BJ (cell line): ENCODE data around the gene STOML3. TPM values are rescaled to one million over a fixed set of nuclear protein-coding genes. Genes with fewer than 3 reads are reported as not detected.

Experiments
- CTCF ChIA-PET: fragments of 350-600 bp; formaldehyde crosslinking; extraction: SDS; loops from one replicate; lab custom pipeline; 2021; ENCODE audit warnings: antibody characterized with exemption, inconsistent platforms; lab: Yijun Ruan, JAX
- POLR2A ChIA-PET: fragments of 300-600 bp; sonication (Branson Sonifier 250); formaldehyde crosslinking; extraction: SDS; loops from one replicate; lab custom pipeline; 2021; ENCODE audit warnings: antibody characterized with exemption; lab: Charles Lee
- DNase-seq: peaks from one replicate; pipeline ENCODE4 v3.0.0-alpha.2; 2011; ENCODE audit warnings: low read depth
- H3K27me3 ChIP-seq: 2 replicates; pipeline ENCODE4 v1.6.0; 2011; ENCODE audit warnings: low read length; ENCODE audit not compliant: control insufficient read depth, insufficient read depth
- H3K36me3 ChIP-seq: 2 replicates; pipeline ENCODE4 v1.5.1; 2011; ENCODE audit warnings: low read length; ENCODE audit not compliant: control insufficient read depth, insufficient read depth
- H3K4me3 ChIP-seq: 2 replicates; pipeline ENCODE4 v1.5.1; 2011; ENCODE audit warnings: low read depth, mild to moderate bottlenecking, control low read depth, low read length
- CTCF ChIP-seq: IDR thresholded peaks from 2 replicates; pipeline ENCODE4 v1.5.1; 2011; ENCODE audit warnings: low read depth, mild to moderate bottlenecking, control low read depth, inconsistent platforms, low read length, moderate library complexity; ENCODE audit not compliant: insufficient read depth
- polyA plus RNA-seq: library from polyadenylated mRNA; depleted of rRNA; stranded (reverse); fragments of >200 nt; gene quantifications from 2 replicates; pipeline ENCODE4 v1.2.3, GENCODE V29; 2011

The STOML3 gene
- polyA plus RNA-seq, 1 experiment: not detected

- no peak overlapping the region for H3K4me3 ChIP-seq
- no peaks in the 10 kb centered on the region for H3K36me3 ChIP-seq
- no peak for DNase-seq
- no peak for TF ChIP-seq CTCF
- POLR2A ChIA-PET: no interaction called here
- H3K27me3 ChIP-seq: no peaks in the 10 kb centered on the region
- CTCF ChIA-PET: no interaction called here
Measured at GRCh38 chr13:38950987-38951386, 39.6 kb downstream of the STOML3 start.

DNA sequence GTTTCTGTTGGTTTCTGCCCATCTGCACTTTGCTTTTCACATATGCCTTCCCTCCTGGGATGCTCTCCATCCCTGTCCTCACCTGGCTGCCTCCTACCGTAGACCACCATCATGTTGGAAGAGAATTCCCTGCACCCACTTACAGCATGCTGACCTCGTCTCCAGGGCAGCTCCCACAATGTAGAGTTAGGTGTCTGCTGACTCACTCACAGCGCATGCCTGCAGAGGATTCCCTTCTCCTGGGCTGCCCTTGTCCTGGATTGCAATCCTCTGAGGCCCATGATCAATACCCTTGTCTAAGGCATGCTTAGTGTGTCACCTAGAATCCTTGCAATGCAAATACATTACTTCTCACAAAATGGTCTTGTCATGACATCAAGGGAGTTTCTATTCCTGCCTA lies 43.6 kb downstream of the STOML3 start:
- H3K27me3 ChIP-seq: no peaks in the 10 kb centered on the region
- ChIA-PET CTCF (no interaction called here), POLR2A (no interaction called here)
- DNase-seq: no peak
- TF ChIP-seq CTCF: no peak
- no peaks in the 10 kb centered on the region for H3K36me3 ChIP-seq
- H3K4me3 ChIP-seq: no peak overlapping the region

DNA sequence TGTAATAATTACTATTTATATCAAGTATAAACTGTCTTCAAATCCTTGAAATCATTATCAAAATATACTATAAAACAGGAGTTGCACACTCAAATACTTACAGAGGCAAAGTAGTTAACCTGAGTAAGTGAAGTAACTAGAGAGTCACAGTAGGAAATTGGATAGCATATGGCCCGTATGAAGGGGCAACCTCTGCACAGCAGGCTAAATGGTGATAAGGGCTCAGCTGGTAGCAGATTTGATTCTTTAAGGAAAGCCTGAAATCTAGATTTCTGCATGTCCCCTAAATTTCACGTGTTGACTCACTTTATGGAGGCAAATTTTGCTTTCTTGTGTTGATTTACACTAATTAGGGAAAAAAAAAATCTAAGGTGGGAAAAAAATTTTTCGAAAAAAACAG lies 46.4 kb downstream of the STOML3 start:
- DNase-seq: no peak
- ChIA-PET CTCF (interaction anchor here (0.6 kb wide), 1 partner anchor 9 kb away, joined by 3 read pairs; no protein-coding TSS in a partner anchor), POLR2A (no interaction called here)
- TF ChIP-seq CTCF: no peak
- Histone ChIP-seq H3K36me3 (no peaks in the 10 kb centered on the region), H3K4me3 (no peak overlapping the region), H3K27me3 (no peaks in the 10 kb centered on the region)

DNA sequence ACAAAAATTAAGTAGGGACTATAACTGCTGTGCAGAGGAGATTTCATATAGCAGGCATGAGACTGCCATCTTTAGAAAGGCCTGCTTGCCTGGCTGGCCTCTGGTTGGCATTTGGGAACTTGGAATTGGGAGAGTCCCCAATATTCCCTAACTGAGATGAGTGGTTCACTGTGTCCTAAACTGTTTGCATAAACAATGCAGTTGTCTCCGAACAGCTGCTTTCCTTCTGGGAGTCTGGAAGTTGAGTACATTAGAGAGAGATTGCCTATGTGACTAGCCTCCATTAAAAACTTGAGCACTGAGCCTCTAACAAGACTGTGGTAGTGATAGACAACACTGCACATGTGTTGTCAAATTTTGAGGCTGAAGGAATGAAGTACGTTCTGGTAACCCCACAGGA lies 47.4 kb downstream of the STOML3 start:
- no peak overlapping the region for H3K4me3 ChIP-seq
- H3K36me3 ChIP-seq: no peaks in the 10 kb centered on the region
- CTCF ChIA-PET: no interaction called here
- no peaks in the 10 kb centered on the region for H3K27me3 ChIP-seq
- POLR2A ChIA-PET: no interaction called here
- no peak for TF ChIP-seq CTCF
- no peak for DNase-seq

DNA sequence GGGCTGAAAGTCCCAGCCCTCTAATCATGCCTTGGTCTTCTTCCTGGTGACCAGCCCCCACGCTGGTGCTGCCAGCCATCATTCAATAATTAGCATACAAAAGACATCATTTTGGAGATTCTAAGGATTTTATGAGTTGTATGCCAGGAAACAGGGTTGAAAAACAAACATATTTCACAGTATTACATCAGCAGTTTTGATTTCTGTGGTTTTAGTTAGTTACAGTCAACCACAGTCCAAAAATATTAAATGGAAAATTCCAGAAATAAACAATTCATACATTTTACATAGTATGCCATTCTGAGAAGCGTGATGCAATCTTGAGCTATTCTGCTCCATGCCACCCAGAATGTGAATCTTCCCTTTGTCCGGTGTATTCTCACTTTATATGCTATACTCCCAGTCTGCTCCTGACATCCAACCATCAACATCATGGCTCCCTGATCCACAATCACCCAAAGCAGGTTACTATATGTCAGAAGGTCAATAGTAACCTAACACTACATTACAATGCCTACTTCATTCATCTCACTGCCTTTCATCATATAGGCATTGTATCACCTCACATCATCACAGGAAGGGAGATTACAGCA lies 49.2 kb downstream of the STOML3 start:
- no peak for DNase-seq

More for the DNA sequence above, 49.2 kb downstream of the STOML3 start:
- TF ChIP-seq CTCF: no peak
- ChIA-PET CTCF (interaction anchor here (1.2 kb wide), 1 partner anchor 27 kb away, joined by 3 read pairs; no protein-coding TSS in a partner anchor), POLR2A (no interaction called here)
- H3K36me3 ChIP-seq: no peaks in the 10 kb centered on the region
- no peak overlapping the region for H3K4me3 ChIP-seq
- H3K27me3 ChIP-seq: no peaks in the 10 kb centered on the region
